Measurements from ENCODE around the gene SH3GLB2.

The SH3GLB2 gene

DNA sequence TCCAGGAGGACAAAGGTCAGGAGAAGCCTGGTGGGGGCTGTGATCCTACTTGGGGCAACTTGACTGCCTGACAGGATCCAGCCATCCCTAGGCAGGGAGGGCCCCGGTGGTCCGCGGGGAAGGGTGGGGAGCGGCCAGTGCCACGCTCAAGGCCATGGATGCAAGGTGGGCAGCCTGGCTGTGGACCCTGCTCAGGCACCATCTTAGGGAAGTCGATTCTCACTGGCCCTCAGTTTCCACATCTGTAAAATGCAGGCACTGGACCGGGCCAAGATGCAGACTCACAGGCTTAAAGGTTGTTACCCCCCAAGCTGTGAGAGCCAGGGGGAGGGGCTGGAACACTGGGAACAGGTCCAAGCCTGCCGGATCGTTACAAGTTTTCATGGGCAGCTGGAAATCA lies 44.0 kb upstream of the SH3GLB2 start:
- no peak for DNase-seq (ENCODE audit: low read depth)
- TF ChIP-seq, protein P1, sequence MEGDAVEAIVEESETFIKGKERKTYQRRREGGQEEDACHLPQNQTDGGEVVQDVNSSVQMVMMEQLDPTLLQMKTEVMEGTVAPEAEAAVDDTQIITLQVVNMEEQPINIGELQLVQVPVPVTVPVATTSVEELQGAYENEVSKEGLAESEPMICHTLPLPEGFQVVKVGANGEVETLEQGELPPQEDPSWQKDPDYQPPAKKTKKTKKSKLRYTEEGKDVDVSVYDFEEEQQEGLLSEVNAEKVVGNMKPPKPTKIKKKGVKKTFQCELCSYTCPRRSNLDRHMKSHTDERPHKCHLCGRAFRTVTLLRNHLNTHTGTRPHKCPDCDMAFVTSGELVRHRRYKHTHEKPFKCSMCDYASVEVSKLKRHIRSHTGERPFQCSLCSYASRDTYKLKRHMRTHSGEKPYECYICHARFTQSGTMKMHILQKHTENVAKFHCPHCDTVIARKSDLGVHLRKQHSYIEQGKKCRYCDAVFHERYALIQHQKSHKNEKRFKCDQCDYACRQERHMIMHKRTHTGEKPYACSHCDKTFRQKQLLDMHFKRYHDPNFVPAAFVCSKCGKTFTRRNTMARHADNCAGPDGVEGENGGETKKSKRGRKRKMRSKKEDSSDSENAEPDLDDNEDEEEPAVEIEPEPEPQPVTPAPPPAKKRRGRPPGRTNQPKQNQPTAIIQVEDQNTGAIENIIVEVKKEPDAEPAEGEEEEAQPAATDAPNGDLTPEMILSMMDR (IDR thresholded peaks at IDR 0.05; ENCODE audit: low read depth, low read length, missing control alignments), result no peak
- in situ Hi-C loops (cut with HindIII; ENCODE audit: low sequenced_read_pairs), result no loop called here
- no peak overlapping the region for H3K4me3 ChIP-seq (ENCODE audit: low read depth, low read length)

DNA sequence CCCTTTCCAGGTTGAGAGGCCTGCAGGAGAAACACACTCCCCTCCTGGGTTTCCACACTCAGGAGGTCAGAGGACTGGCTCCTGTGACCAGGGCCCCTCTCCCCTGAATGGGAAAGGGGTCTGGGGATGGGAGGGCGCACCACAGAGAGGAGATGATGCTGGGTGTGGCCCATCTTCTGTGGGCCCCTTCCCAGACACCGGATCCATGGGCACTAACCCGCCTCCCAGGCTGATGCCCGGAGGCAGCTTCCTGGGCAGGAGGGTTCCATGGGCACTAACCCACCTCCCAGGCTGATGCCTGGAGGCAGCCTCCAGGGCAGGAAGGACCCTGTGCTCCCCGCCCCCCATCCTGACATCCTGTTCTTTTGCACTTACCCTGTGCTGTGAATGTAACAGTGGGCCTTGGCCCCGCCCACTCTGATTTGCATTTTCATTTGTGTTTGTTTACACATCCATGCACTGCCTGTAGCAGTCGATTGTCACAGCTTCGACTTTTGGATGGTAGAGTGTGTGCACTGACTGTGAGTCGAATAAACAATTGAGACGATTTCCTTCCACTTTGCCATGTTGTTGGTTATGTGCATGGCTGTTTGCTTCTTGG lies 43.5 kb upstream of the SH3GLB2 start:
- TF ChIP-seq, protein P1 (IDR thresholded peaks at IDR 0.05; ENCODE audit: low read depth, low read length, missing control alignments), result no peak
- no peak overlapping the region for H3K4me3 ChIP-seq (ENCODE audit: low read depth, low read length)
- DNase-seq (ENCODE audit: low read depth), result no peak
- in situ Hi-C loops (cut with HindIII; ENCODE audit: low sequenced_read_pairs), result no loop called here

DNA sequence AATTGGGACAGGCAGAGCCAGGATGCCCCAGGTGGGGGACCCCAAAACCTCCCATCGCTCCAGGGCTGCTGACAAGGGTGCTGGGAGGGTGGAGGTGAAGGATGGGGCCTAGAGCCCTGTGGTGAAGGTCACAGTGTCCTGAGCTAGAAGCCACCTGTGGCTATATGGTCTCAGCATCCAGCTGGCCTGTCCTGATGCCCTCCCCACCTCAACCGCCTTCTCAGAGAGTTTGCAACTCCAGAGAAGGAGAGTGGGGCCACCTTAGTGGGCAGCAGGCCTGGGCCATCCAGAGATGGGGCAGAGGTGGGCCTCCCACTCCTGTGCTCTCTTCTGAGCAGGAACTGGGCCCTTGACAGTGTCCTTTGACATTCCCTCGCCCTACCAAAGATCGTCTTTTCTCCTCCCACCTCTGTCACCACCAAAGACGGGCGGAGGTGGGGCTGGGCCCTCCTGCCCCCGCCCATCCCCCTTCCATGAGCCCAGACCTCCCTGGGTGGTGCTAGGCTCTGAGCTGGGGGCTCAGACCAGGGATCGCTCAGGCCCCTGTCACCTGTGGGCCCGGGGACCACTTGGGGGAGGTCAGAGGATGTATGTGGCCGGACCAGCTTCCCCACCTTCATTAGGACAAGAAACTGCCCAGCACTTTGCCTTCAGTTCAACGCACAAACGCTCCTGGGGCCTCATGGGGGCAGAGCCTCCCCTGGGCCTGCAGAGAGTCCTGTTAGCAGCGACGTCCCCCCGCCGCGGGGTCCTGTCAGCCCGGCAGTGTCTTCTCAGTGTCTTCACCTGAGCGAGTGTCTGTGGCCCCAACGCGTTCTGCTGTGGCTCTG lies 42.8 kb upstream of the SH3GLB2 start:
- in situ Hi-C loops (cut with HindIII; ENCODE audit: low sequenced_read_pairs), result no loop called here
- TF ChIP-seq, protein P1 (IDR thresholded peaks at IDR 0.05; ENCODE audit: low read depth, low read length, missing control alignments), result no peak

DNA sequence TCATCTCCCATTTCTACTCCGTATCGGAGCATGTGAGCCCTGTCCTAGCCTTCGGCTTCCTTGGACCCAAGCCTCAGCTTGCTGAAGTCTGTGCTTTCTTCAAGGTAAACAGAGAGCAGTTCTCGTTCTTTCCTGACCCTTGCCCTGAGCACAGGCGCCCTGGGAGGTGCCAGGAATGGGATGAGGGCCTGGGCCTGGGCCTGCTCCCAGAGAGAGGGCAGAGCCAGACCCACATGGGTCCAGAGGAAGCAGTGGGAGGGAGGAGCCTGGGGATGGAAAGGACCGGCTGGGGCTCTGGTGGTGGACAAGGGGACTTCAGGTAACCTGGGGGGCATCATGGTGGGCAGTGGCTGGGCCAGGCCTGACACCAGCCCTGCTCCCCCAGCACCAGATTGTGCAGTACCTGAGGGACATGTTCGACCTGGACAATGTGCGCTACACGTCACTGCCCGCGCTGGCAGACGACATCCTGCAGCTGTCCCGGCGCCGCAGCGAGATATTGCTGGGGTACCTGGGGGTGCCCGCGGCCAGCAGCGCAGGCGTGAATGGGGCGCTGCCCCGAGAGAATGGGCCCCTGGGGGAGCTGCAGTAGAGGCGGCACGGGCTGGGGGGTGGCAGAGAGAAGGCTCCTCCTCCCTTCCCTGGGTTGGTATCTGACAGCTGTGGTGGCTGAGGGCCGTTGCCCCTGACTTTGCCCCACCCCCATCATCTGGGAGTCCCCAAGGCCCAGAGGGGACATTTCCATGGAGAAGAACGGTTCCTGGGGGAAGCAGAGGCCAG lies 41.9 kb upstream of the SH3GLB2 start:
- TF ChIP-seq, protein P1 (IDR thresholded peaks at IDR 0.05; ENCODE audit: low read depth, low read length, missing control alignments), result no peak
- in situ Hi-C loops (cut with HindIII; ENCODE audit: low sequenced_read_pairs), result no loop called here
- no peak for DNase-seq (ENCODE audit: low read depth)
- no peak overlapping the region for H3K4me3 ChIP-seq (ENCODE audit: low read depth, low read length)

More for the DNA sequence above, 42.8 kb upstream of the SH3GLB2 start:
- no peak overlapping the region for H3K4me3 ChIP-seq (ENCODE audit: low read depth, low read length)
- no peak for DNase-seq (ENCODE audit: low read depth)

DNA sequence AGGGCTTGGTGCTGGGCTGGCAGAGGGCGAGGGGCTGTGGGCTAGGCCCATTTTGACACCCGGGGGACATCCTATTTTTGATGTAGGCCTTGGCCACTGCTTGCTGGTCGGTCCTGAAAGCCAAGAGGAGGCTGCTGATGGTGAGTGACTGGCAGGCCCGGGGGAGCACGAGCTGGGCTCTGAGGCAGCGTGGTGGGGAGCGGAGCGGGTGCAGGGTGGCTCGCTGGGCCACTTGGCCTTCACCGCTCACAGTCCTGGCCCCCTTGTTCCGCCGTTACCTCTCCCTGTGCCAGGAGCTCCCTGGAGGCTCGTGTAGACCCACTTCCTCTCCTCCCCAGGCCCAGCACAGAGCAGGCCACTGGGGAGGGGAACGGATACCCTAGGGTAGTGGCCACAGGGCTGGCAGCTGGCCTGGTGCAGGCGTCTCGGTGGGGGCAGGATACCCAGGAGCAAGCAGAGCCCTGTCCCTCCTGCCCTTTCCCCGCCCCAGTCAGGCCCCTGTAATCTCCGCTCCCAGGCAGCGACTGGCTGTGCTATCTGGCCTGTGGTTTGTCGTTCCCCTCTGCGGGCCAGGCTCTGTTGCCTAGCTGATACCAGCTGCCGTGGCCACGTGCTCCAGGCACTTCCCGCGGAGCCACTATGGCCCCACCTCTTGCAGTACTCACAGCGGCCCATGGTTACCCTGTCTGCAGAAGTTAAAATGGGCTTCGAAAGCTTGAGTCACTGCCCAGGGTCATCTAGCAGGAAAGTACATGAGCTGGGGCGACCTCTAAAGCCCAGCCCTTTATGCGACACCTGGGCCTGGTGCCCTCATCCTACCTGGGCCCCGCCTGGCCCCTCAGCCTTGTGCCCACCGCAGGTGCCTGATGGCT lies 41.1 kb upstream of the SH3GLB2 start:
- in situ Hi-C loops (cut with HindIII; ENCODE audit: low sequenced_read_pairs), result no loop called here
- H3K4me3 ChIP-seq (ENCODE audit: low read depth, low read length), result no peak overlapping the region
- TF ChIP-seq, protein P1 (IDR thresholded peaks at IDR 0.05; ENCODE audit: low read depth, low read length, missing control alignments), result no peak
- no peak for DNase-seq (ENCODE audit: low read depth)

DNA sequence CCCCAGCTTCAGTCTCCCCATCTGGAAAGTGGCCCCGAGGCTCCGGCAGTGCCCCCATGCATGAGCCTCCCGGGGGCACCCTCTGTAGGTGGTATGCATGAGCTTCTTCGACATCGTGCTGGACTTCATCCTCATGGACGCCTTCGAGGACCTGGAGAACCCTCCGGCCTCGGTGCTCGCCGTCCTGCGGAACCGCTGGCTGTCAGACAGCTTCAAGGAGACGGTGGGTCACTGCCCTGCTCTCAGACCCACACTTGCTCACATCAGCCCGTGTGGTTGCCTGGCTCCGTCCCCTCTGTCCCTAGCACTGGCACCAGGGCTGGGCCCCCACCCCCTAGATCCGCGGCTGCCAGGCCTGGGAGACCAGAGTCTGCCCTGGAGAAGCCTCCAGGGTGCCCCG lies 40.0 kb upstream of the SH3GLB2 start:
- TF ChIP-seq, protein P1 (IDR thresholded peaks at IDR 0.05; ENCODE audit: low read depth, low read length, missing control alignments), result no peak
- H3K4me3 ChIP-seq (ENCODE audit: low read depth, low read length), result no peak overlapping the region

More for the DNA sequence above, 40.0 kb upstream of the SH3GLB2 start:
- in situ Hi-C loops (cut with HindIII; ENCODE audit: low sequenced_read_pairs), result no loop called here
- DNase-seq (ENCODE audit: low read depth), result no peak

Data from astrocyte of the cerebellum (primary cell).